IPS-NIHi7 (cell line): Measurements from ENCODE around the gene NBPF3.
A peak's percentile ranks its signal among the peaks of the same experiment; 100 is the strongest.

Source experiments
- DNase-seq: peaks from one replicate; pipeline ENCODE4 v3.0.0; 2012; ENCODE audit warnings: mixed read lengths; ENCODE audit errors: extremely low spot score

The NBPF3 gene

GRCh38 chr1:21494196-21494595, 54.3 kb downstream of the NBPF3 start:
- DNase-seq = peak; percentile 38

DNA sequence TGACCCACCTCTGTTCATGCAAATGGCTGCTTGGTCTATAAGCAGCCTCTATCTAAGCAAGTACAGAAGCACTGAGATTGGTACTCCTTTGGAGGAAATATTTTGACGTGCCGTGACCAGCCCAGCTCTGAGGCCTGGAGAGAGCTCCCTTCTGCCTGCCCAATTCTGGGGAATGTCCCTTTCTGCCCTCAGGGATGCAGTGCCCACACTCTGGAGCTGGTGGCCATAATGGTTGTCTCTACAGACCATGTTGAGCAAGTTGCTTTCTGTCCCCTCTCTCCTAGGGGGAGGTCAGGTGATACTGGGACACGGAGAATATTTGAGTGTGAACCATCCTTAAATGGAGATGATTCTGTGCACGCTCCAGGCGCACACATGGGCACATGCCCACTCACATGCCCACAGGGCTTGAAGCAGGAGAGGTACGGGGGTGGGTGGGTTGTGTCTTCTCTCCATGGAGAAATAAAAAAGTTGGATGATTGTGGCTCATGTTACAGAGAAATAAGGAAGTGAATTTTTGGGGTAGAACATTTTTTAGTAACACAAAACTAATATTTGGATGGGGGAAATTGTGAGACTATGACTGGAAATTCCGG, 55.4 kb downstream of the NBPF3 start:
- no peak for DNase-seq

GRCh38 chr1:21496063-21496462, 56.1 kb downstream of the NBPF3 start:
- no peak for DNase-seq

GRCh38 chr1:21496886-21497285, 56.9 kb downstream of the NBPF3 start:
- DNase-seq = no peak

GRCh38 chr1:21497466-21498061, 57.6 kb downstream of the NBPF3 start:
- DNase-seq = peak; percentile 86

DNA sequence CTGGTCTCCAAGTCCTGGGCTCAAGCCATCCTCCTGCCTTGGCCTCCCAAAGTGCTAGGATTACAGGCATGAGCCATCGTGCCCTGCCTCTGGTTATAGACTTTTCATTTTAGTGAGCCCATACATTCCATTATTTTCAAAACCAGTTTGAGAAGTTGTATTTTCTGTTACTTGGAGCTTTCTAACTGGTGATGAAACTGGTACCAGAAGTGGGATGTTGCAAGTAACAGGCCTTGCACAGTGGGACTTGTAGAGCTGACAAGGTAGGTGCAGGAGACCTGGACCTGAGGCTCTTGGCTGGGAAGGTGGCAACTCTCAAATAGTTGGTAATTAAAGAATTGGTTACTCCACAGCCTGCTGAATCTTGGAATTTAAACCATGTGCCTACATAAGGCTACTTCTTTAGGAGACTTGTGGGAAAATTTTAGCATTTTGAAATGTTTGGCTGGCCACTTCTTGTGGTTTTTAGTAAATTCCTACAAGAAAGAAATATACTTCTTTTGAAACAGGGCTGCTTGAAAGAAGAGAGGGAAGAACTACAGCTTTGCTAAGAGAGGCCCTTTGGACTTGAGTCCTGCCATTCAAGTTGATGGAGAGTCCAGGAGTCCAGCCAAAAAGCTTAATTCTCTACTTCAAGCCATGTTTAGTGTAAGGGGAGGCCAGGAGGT, 59.5 kb downstream of the NBPF3 start:
- no peak for DNase-seq

DNA sequence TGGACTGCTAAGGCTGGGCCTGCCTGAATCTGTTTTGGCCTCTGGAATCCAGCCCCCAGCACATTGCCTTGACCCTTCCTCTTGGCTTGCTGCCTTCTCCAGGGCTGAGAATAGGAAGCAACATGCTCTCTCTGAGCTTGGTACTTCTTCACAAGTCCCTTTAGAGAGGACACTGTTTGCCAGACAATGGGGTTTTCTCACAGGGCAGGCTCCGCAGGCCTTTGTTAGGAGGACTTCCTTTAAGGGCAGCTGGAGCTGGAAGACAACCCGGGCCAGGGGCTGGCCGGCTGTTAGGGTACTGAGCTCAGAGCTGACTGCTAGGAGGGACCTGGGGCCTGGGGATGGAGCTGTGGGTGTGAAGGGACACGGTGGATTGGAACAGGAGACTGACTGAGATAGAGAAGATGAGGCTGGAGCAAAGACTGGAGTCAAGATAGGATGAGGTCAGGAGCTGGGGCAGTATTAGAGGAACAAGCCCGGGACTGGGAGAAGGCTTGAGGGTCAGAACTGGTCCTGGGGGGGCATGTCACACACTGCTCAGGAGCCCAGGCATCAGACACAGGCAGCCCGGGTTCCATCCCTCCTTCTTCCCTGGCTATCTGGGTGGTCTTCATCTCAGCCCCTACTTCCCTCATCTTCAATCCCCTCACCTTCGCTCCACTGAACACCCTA, 63.9 kb downstream of the NBPF3 start:
- DNase-seq = no peak

DNA sequence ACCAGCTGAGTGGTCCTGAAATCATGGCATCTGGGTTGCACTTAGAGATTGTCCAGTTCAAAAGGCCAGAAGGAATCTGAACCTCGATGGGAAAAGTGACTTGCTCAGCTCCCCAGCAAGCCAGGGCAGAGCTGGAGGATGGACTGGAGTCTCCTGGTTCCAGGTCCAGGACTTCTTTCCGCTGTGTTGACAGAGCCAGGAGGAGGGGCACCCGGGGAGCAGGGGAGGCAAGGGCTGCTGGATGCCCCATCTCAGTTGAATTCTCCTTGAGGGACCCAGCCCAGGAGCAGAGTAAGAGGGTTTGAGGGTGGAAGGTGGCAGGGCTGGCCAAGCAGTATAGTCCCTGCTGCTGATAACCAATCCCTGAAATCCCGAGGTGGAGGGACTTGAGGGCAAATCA, 66.9 kb downstream of the NBPF3 start:
- DNase-seq = no peak

DNA sequence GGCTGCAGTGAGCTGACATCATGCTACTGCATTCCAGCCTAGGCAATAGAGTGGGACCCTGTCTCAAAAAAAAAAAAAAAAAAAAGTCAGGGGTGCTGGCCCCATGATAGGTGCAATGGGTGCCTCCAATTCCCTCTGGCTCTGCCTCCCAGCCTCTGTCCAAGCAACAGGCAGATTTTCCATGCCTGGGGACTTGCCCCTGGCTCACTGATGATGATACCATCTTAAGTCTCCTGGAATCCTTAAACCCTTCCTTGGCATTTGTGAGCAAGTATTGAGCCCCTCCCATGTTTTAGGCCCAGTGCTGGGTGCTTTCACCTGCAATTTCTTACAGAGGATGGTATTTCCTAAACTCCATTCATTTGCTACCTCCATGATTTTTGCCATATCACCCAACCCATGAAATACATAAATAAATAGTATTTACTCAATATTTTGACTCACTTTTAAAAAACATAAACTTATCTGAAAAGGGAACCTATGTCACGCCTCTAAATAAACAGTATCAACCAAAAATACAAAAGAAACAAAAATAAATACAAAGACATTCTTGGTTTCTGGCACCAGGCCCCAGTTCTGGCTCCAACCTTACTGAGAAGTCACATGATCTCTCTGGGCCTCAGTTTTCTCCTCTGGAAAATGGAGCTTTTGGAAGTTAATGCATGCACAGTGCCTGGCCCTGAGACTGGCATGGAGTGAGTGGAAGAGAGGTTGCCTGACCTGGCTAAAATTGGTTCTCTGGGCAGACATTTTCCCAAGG, 67.8 kb downstream of the NBPF3 start:
- DNase-seq = no peak

- DNase-seq = peak; percentile 96
These were observed 68.8 kb downstream of the NBPF3 start for GRCh38 chr1:21508580-21509350.

DNA sequence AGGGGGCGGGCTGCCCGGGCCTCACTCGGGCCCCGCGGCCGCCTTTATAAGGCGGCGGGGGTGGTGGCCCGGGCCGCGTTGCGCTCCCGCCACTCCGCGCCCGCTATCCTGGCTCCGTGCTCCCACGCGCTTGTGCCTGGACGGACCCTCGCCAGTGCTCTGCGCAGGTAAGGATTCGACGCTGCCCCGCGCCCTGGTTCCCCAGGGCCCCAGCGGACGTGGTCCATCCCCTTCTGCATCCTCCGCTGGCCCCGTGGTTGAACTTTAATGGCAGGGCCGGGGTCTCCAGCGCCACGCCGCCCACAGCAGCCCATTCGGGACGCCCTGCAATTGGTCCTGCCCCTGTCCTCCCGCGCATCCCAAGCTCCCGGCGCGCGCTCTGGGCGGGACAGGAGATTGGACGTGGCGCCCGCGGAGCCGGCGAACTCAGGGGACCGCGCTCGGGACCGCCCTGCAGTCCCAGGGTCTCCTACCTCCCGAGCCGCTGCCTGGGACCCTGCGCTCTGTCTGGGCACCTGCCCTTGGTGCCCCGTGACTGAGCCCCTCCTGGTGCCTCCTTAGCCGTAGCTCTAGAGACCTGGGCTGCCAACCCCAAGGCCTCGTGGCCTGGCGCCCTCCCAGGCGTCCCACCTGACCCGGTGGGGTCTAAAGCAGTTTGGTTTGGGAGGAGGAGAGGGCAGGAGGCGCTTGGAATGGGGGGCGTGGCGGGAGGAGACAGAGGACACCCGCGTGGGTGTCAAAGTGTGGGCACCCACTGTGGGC, 69.6 kb downstream of the NBPF3 start, which contains the start of gene ALPL:
Gene ALPL, plus strand, starts transcription at position 73 of the 762 bp plus-strand sequence. CDS start 44,659 bp downstream, outside the sequence.
- DNase-seq = peak; percentile 41

DNA sequence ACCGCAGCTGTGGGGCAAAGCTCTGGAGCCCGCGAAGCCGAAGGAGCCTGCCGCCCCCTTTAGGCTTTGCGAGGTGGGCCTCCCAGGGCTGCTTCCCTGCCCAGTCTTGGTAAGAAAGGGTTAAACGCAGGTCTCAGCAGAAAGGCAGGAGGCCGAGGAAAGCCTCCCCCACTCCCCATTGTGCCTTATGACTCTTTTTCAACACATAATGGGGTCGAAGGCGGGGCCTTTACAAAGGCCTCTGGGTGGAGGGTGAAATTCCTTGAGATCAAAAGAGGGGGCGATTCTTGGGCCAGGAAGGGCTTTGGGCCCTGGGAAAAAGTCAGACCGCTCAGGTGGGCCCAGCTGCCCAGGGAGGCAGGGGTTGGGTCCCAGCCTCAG, 70.2 kb downstream of the NBPF3 start:
- DNase-seq = peak; percentile 80

GRCh38 chr1:21510885-21511578, 71.1 kb downstream of the NBPF3 start:
- no peak for DNase-seq

GRCh38 chr1:21511579-21512522, 71.9 kb downstream of the NBPF3 start:
- DNase-seq = no peak

GRCh38 chr1:21514245-21514644, 74.3 kb downstream of the NBPF3 start:
- no peak for DNase-seq

- no peak for DNase-seq
These were observed 77.2 kb downstream of the NBPF3 start for GRCh38 chr1:21517161-21517589.

- DNase-seq = no peak
These were observed 77.9 kb downstream of the NBPF3 start for GRCh38 chr1:21517660-21518480.
